Upper lobe of left lung (tissue), 6 donors: ENCODE results near the gene SP3. TPM values are rescaled to one million over a fixed set of nuclear protein-coding genes. Genes with fewer than 3 reads are reported as not detected.

ENCODE experiments used
- ATAC-seq, 2 donors: fragments of 200-7000 bp; cut with Tn5 transposase; one replicate each; pipeline ENCODE4 v1.9.1; 2022; ENCODE audit warnings: mild to moderate bottlenecking in 2 of 2, moderate library complexity in 2 of 2; ENCODE audit not compliant: low FRiP score in 2 of 2
- DNase-seq, 2 donors: peaks; one replicate each; pipeline ENCODE4 v3.0.0-alpha.2; 2019 to 2020
- H3K27ac ChIP-seq, 4 donors: fragments of 200-600 bp; sonication (generic); one replicate each; pipeline ENCODE4 v1.5.1; 2016 to 2019
- H3K27me3 ChIP-seq, 4 donors: fragments of 200-600 bp; sonication (generic); one replicate each; pipeline ENCODE4 v1.5.1; 2017 to 2019
- H3K36me3 ChIP-seq, 4 donors: fragments of 200-600 bp; sonication (generic); one replicate each; pipeline ENCODE4 v1.5.1; 2016 to 2019
- H3K4me1 ChIP-seq, 4 donors: fragments of 200-600 bp; sonication (generic); one replicate each; pipeline ENCODE4 v1.5.1; 2018 to 2019
- H3K4me3 ChIP-seq, 4 donors: fragments of 200-600 bp; sonication (generic); one replicate each; pipeline ENCODE4 v1.5.1; 2017 to 2019; ENCODE audit warnings: mild to moderate bottlenecking in 2 of 4, moderate library complexity in 1 of 4
- H3K9me3 ChIP-seq, 4 donors: fragments of 200-600 bp; sonication (generic); one replicate each; pipeline ENCODE4 v1.5.1; 2018 to 2019
- EP300 ChIP-seq, 4 donors: sonication (generic); formaldehyde crosslinking; IDR thresholded peaks; one replicate each; pipeline ENCODE4 v1.5.1; 2017; ENCODE audit warnings: antibody characterized with exemption in 4 of 4, control low read depth in 2 of 4
- POLR2A ChIP-seq, 4 donors: fragments of 450-650 bp; IDR thresholded peaks; one replicate each; pipeline ENCODE4 v1.5.1; 2016 to 2017; ENCODE audit warnings: antibody characterized with exemption in 4 of 4, mild to moderate bottlenecking in 2 of 4
- POLR2AphosphoS5 ChIP-seq, 2 donors: sonication (generic); formaldehyde crosslinking; IDR thresholded peaks; one replicate each; pipeline ENCODE4 v1.5.1; 2017; ENCODE audit warnings: antibody characterized with exemption in 2 of 2
- WGBS, 2 donors: methylation state at CpG; one replicate each; pipeline ENCODE4 v1.1.5; 2017 to 2018; 5-methylcytosine and 5-hydroxymethylcytosine counted together
- total RNA-seq, 6 donors: library from RNA; depleted of rRNA in 4 of 6; stranded (reverse); fragments of >200 nt in 4 of 6; gene quantifications; one replicate each; pipeline versions ENCODE4 v1.1.0 to v1.2.1, GENCODE V29; 2016 to 2021
- TF ChIP-seq, protein P1 (sequence below), 6 experiments: fragments of 450-650 bp in 4 of 6; fragments of 200-600 bp in 2 of 6; sonication (generic) in 2 of 6; IDR thresholded peaks; one replicate each; pipeline ENCODE4 v1.5.1; 2016 to 2019; ENCODE audit warnings: antibody characterized with exemption in 6 of 6
- donor health status: DM: no; HTN: no; CAD: no; lungs with moderate emphysema.
- donor health status: DM: no; HTN: yes; CAD: no; lungs with severe emphysema.

Gene SP3
- total RNA-seq, 6 donors from 2014 or later, result 37.0 to 139 (median 77.0) TPM

DNA sequence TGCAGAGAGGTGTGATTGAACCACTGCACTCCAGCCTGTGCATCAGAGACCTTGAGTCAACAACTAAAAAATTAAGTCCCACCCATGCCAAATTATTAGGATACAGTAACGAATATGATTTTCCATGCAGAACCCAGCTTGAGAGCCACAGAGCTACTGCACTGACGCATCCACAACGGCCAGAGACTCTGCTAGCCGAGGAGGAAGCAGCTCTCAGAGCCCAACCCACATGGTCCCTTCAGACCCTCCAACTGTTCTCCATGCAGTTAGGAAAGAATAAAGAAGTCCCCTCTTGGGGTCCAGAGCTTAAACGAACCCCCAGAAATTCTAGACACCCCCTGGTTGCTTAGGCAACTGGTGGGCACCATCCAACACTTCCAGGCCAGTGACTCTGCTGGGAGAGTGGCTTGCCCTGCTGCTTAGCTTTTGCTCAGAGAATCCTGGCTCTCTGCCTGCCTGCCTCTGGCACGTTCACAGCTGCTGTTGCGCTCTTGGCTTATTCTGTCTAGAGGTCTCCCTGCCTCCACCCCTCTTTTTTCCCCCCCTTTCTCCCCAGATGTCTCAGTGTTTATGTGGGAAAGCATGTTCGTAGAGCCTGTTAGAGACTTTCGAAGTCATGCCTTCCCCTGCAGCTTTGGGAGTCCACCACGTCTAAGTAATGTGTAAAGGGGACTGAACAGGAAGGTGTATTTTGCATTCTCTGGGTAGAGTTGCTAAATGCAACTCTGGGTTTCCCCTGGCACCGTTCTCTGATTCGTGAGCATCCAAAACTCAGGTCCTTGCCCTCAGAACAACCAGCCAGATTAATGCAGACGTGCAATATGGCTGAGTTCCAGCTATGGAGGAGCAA, 26.0 kb upstream of the SP3 start:
- ATAC-seq, result peak in 1 of 2 donors; percentile 77
- Histone ChIP-seq H3K27ac (peak overlapping the region in 2 of 4 donors; percentile 20 to 23), H3K4me3 (no peak overlapping the region), H3K27me3 (no peaks in the 10 kb centered on the region), H3K9me3 (no peaks in the 10 kb centered on the region), H3K36me3 (no peaks in the 10 kb centered on the region), H3K4me1 (peaks cover 8 to 16% (median 10%) of the 10 kb centered on the region in 4 donors)
- no peak for DNase-seq
- WGBS, 2 donors, result 28 to 41% methylated on average over 11 to 13 of the region's 13 CpGs
- TF ChIP-seq POLR2AphosphoS5 (IDR thresholded peaks at IDR 0.05) (no peak), EP300 (IDR thresholded peaks at IDR 0.05) (no peak), POLR2A (IDR thresholded peaks at IDR 0.05) (no peak)
- TF ChIP-seq, protein P1, sequence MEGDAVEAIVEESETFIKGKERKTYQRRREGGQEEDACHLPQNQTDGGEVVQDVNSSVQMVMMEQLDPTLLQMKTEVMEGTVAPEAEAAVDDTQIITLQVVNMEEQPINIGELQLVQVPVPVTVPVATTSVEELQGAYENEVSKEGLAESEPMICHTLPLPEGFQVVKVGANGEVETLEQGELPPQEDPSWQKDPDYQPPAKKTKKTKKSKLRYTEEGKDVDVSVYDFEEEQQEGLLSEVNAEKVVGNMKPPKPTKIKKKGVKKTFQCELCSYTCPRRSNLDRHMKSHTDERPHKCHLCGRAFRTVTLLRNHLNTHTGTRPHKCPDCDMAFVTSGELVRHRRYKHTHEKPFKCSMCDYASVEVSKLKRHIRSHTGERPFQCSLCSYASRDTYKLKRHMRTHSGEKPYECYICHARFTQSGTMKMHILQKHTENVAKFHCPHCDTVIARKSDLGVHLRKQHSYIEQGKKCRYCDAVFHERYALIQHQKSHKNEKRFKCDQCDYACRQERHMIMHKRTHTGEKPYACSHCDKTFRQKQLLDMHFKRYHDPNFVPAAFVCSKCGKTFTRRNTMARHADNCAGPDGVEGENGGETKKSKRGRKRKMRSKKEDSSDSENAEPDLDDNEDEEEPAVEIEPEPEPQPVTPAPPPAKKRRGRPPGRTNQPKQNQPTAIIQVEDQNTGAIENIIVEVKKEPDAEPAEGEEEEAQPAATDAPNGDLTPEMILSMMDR (IDR thresholded peaks at IDR 0.05), result no peak

- no peaks in the 10 kb centered on the region for H3K36me3 ChIP-seq
- ATAC-seq (no peak), DNase-seq (no peak)
- H3K27ac ChIP-seq, result no peak overlapping the region
- no peaks in the 10 kb centered on the region for H3K27me3 ChIP-seq
- H3K4me1 ChIP-seq, result peaks cover 8 to 23% (median 12%) of the 10 kb centered on the region in 4 donors
- H3K9me3 ChIP-seq, result no peaks in the 10 kb centered on the region
- H3K4me3 ChIP-seq, result no peak overlapping the region
- 69 to 76% methylated on average over 6 of the region's 6 CpGs for whole genome bisulfite sequencing, 2 donors
- TF ChIP-seq EP300 (IDR thresholded peaks at IDR 0.05) (no peak), POLR2AphosphoS5 (IDR thresholded peaks at IDR 0.05) (no peak), POLR2A (IDR thresholded peaks at IDR 0.05) (no peak)
- TF ChIP-seq, protein P1 (IDR thresholded peaks at IDR 0.05), result no peak
Observed at GRCh38 chr2:173990245-173990644, 25.1 kb upstream of the SP3 start.

GRCh38 chr2:173989884-173990215, 24.7 kb upstream of the SP3 start:
- 48 to 78% methylated on average over 1 of the region's 1 CpG for WGBS, 2 donors
- Histone ChIP-seq H3K36me3 (no peaks in the 10 kb centered on the region), H3K4me3 (no peak overlapping the region), H3K9me3 (no peaks in the 10 kb centered on the region), H3K27ac (peak overlapping the region in 1 of 4 donors; percentile 13), H3K27me3 (no peaks in the 10 kb centered on the region), H3K4me1 (peaks cover 8 to 27% (median 14%) of the 10 kb centered on the region in 4 donors)
- TF ChIP-seq POLR2AphosphoS5 (IDR thresholded peaks at IDR 0.05), result no peak
- TF ChIP-seq EP300 (IDR thresholded peaks at IDR 0.05), result no peak
- TF ChIP-seq, protein P1 (IDR thresholded peaks at IDR 0.05), result no peak
- TF ChIP-seq POLR2A (IDR thresholded peaks at IDR 0.05), result no peak
- no peak for DNase-seq
- no peak for ATAC-seq

GRCh38 chr2:173989160-173989883, 24.1 kb upstream of the SP3 start:
- ATAC-seq, result no peak
- no peak for DNase-seq
- Histone ChIP-seq H3K4me1 (peaks cover 8 to 27% (median 14%) of the 10 kb centered on the region in 4 donors), H3K27ac (peak overlapping the region in 1 of 4 donors; percentile 13), H3K4me3 (no peak overlapping the region), H3K27me3 (no peaks in the 10 kb centered on the region), H3K36me3 (no peaks in the 10 kb centered on the region), H3K9me3 (no peaks in the 10 kb centered on the region)
- WGBS, 2 donors, result 75 to 77% methylated on average over 7 of the region's 7 CpGs
- TF ChIP-seq POLR2AphosphoS5 (IDR thresholded peaks at IDR 0.05), result no peak
- TF ChIP-seq, protein P1 (IDR thresholded peaks at IDR 0.05), result no peak
- TF ChIP-seq POLR2A (IDR thresholded peaks at IDR 0.05), result no peak
- TF ChIP-seq EP300 (IDR thresholded peaks at IDR 0.05), result no peak
